Iris pigment epithelial cell (primary cell): Measurements from ENCODE around the gene CNNM3.
"Not testable (repeated sequence)": the region's sequence is repeated elsewhere in the genome, so short reads cannot be mapped to it uniquely, and the experiment has no call there.

ENCODE experiments used
- DNase-seq: peaks from one replicate; pipeline ENCODE4 v3.0.0-alpha.2; 2011; ENCODE audit warnings: low read depth

CNNM3 gene

GRCh38 chr2:96799623-96799935, 16.5 kb upstream of the CNNM3 start:
- DNase-seq, result no peak

- DNase-seq, result no peak
These were observed 15.7 kb upstream of the CNNM3 start for GRCh38 chr2:96800061-96801004.

- DNase-seq, result peak; percentile 49
These were observed 14.9 kb upstream of the CNNM3 start for GRCh38 chr2:96801005-96801785.

- no peak for DNase-seq
These were observed 14.1 kb upstream of the CNNM3 start for GRCh38 chr2:96801786-96802595.

- no peak for DNase-seq
These were observed 13.3 kb upstream of the CNNM3 start for GRCh38 chr2:96802721-96803120.

- no peak for DNase-seq
These were observed 11.1 kb upstream of the CNNM3 start for GRCh38 chr2:96804986-96805385.

- DNase-seq, result not testable (repeated sequence)
These were observed 10.1 kb upstream of the CNNM3 start for GRCh38 chr2:96805946-96806345.

- DNase-seq, result no peak
These were observed 9.5 kb upstream of the CNNM3 start for GRCh38 chr2:96806468-96807126.

GRCh38 chr2:96807127-96807471, 9.0 kb upstream of the CNNM3 start:
- no peak for DNase-seq

- DNase-seq, result no peak
These were observed 7.8 kb upstream of the CNNM3 start for GRCh38 chr2:96808176-96808837.

GRCh38 chr2:96809216-96809882, 6.7 kb upstream of the CNNM3 start:
- DNase-seq, result no peak

GRCh38 chr2:96809951-96810782, 5.9 kb upstream of the CNNM3 start:
- DNase-seq, result no peak

GRCh38 chr2:96810783-96811192, 5.3 kb upstream of the CNNM3 start:
- no peak for DNase-seq

- no peak for DNase-seq
These were observed 4.2 kb upstream of the CNNM3 start for GRCh38 chr2:96811917-96812316.

- DNase-seq, result no peak
These were observed 2.4 kb upstream of the CNNM3 start for GRCh38 chr2:96813656-96814055.

- DNase-seq, result peak; percentile 66
These were observed 542 bp upstream of the CNNM3 start for GRCh38 chr2:96815326-96816126.

GRCh38 chr2:96816836-96817702, 1.0 kb downstream of the CNNM3 start:
- DNase-seq, result peak; percentile 47

GRCh38 chr2:96817882-96818281, 1.8 kb downstream of the CNNM3 start:
- no peak for DNase-seq
